ENCODE data around the gene USP2. TPM values are rescaled to one million over a fixed set of nuclear protein-coding genes. Genes with fewer than 3 reads are reported as not detected.

The USP2 gene
- total RNA-seq, 2 experiments from 2014 or later = 0.61 to 0.96 TPM

DNA sequence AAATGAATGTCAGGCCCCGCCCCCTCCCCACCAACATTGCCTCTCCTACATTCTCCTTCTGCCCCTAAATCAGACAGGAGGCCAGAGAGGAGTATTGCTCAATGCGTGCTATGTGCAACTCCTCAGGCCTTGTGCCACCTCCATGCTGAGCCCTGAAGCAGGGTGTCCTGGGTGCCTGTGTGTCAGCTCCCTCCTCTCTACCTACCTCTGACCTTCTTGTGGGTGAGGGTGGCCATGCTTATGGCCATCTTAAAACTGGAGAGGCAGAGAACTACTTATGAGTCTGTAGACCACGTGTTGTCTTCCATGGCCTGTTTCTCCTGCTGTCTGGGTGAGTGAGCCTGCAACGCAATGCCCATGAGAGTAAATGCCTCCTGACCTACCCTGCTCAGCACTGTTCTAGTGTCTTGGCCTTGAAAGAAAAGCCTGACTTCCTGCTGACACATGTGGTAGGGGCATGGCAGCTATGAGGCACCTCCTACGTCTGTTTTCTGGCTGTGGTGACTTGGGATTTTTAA is 75.1 kb downstream of the USP2 start:
- DNase-seq = peak; percentile 62
- ATAC-seq = peak; percentile 91
- TF ChIP-seq, protein P1, sequence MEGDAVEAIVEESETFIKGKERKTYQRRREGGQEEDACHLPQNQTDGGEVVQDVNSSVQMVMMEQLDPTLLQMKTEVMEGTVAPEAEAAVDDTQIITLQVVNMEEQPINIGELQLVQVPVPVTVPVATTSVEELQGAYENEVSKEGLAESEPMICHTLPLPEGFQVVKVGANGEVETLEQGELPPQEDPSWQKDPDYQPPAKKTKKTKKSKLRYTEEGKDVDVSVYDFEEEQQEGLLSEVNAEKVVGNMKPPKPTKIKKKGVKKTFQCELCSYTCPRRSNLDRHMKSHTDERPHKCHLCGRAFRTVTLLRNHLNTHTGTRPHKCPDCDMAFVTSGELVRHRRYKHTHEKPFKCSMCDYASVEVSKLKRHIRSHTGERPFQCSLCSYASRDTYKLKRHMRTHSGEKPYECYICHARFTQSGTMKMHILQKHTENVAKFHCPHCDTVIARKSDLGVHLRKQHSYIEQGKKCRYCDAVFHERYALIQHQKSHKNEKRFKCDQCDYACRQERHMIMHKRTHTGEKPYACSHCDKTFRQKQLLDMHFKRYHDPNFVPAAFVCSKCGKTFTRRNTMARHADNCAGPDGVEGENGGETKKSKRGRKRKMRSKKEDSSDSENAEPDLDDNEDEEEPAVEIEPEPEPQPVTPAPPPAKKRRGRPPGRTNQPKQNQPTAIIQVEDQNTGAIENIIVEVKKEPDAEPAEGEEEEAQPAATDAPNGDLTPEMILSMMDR (IDR thresholded peaks at IDR 0.05) = no peak
- Mint-ChIP-seq H3K4me3 (peak overlapping the region; percentile 40), H3K9me3 (no peaks in the 10 kb centered on the region), H3K36me3 (ENCODE audit: low read depth) (peaks cover 28% of the 10 kb centered on the region), H3K27ac (peak overlapping the region; percentile 91), H3K27me3 (no peaks in the 10 kb centered on the region), H3K4me1 (ENCODE audit: low read depth) (peaks cover 25% of the 10 kb centered on the region)
- ChIA-PET POLR2A (interaction anchor here (0.6 to 2.6 kb wide), 7 partner anchors 9 to 211 kb away, joined by 3 to 11 read pairs (median 5); partner anchors contain the start of genes MCAM and NLRX1), CTCF (interaction anchor here (0.7 to 7.2 kb wide), 9 partner anchors 9 to 100 kb away, joined by 3 to 77 read pairs (median 4); partner anchors contain the start of genes CBL and MCAM)
- intact Hi-C loops (cut with micrococcal nuclease) = no loop called here

DNA sequence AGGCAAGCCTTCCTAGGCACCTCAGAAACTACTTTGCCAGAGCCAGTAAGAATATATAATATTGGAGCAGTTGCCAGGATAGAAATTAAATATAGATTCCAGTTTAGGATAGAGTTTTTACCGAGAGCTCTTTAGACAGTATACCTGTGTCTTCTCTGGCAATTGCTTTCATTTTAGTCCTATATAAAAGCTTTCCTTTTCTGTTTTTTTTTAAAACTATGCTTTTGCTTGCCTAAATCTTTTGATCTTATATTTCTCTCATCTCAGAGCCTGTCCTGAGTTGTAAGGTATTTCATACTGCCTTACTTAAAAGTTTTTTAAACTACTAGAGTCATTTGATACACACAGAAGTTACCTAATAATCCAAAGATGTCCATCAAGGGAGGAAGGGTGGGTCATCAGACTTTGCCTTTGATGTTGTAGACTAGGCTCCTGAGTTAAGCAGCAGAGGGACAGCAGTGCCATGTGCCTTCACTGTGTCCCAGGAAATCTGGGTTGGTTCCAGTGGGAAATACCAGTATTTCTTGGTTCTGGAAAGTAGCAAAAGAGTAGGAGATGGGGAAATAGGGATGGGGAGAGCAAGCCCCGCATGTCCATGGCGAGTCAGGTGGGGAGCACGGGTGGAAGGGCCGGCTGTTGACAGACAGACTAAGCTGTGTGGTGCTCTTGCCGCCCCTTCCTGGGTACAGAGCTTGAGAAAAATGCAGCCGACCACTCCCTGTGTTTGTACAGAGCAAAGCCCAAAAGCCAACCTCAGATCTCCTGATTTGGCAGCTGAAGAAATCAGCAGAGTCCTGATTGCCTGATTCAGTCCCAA is 75.7 kb downstream of the USP2 start:
- Mint-ChIP-seq H3K4me1 (ENCODE audit: low read depth) (peaks cover 25% of the 10 kb centered on the region), H3K36me3 (ENCODE audit: low read depth) (peaks cover 34% of the 10 kb centered on the region), H3K27me3 (no peaks in the 10 kb centered on the region), H3K27ac (peak overlapping the region; percentile 91), H3K9me3 (no peaks in the 10 kb centered on the region), H3K4me3 (peak overlapping the region; percentile 40)
- TF ChIP-seq, protein P1 (IDR thresholded peaks at IDR 0.05) = no peak
- POLR2A ChIA-PET = interaction anchor here (0.7 to 2.6 kb wide), 6 partner anchors 9 to 211 kb away, joined by 4 to 11 read pairs (median 6); partner anchors contain the start of genes MCAM and NLRX1
- no peak for DNase-seq
- intact Hi-C loops (cut with micrococcal nuclease) = no loop called here
- peak; percentile 43 for ATAC-seq
- CTCF ChIA-PET = interaction anchor here (0.7 to 7.2 kb wide), 7 partner anchors 9 to 39 kb away, joined by 3 to 77 read pairs (median 5); partner anchors contain the start of gene MCAM

Small RNAs within 50 kb of the gene (microRNA-seq; reads per million reads assigned to microRNA genes)
- not detected for gene MIR6756 (ENCODE audit: borderline microRNAs expressed, borderline replicate concordance)

Other genes starting within 250 kb of the USP2 start
- gene ABCG4, start 232.6 kb downstream of the USP2 start, total RNA-seq = not detected
- 10 to 100 TPM; 20.1 to 21.3 TPM for gene NLRX1, start 213.0 kb downstream of the USP2 start, total RNA-seq
- under 1 TPM; 0.29 to 0.32 TPM for gene NHERF4, start 196.2 kb downstream of the USP2 start, total RNA-seq
- 10 to 100 TPM; 27.0 to 27.5 TPM for gene CBL, start 175.4 kb downstream of the USP2 start, total RNA-seq
- 1 to 10 TPM; 8.0 to 8.3 TPM for gene MCAM, start 64.6 kb downstream of the USP2 start, total RNA-seq
- 10 to 100 TPM; 30.2 to 31.9 TPM for gene RNF26, start 47.2 kb downstream of the USP2 start, total RNA-seq
- not detected for gene C1QTNF5, start 40.8 kb downstream of the USP2 start, total RNA-seq
- gene MFRP, start 35.0 kb downstream of the USP2 start, total RNA-seq = not detected
- under 1 TPM; 0.18 to 0.40 TPM for gene THY1, start 41.5 kb upstream of the USP2 start, total RNA-seq